Measurements from ENCODE around the gene VAMP5.
A peak's percentile ranks its signal among the peaks of the same experiment; 100 is the strongest.
"Not testable (repeated sequence)": the region's sequence is repeated elsewhere in the genome, so short reads cannot be mapped to it uniquely, and the experiment has no call there.

Gene VAMP5

DNA sequence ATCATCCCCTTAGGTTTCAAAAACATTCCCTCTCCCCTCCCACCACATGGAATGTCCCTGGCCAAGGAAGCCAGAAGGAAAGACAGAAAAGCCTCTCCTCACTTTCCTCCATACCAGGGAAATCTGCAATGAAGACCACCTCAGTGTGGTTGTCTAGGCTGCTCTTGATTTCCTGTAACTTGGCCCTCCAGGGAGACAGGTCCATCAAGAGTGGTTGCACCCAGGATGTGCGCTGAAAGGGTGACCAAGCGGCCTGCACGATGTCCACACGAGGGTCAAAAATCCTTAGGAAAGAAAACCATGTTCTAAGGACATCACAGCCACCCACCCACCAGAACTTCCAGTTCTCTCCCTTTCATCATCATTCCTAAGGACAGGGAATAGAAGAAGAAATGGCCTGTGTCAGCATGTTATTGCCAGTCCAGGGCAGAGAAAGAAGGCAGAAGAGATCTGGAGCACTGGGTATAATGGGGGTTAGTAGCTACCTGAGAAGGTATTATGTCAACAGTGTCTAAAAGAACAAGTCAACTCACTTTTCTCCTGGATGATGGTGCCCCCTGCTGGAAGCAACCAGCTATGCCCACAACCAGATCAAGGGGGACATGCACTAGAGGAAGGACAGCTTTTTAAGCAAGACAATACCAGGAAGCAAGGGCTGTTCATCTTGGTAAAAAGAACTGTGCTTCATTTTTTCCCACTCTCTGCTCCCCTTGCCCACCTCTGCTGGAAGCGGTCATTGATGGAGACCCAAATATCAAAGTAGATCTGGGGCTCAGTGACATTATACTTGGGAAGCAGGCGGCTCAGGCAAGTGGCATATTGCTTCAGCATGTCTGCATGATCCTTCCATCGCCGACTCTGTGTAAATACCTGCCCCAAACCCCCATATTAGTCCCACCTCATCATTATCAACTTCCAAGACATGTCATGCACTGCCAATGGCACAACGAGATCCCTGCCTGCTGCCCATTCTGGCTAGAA is 32.2 kb upstream of the VAMP5 start:
- peak; percentile 88 for DNase-seq

DNA sequence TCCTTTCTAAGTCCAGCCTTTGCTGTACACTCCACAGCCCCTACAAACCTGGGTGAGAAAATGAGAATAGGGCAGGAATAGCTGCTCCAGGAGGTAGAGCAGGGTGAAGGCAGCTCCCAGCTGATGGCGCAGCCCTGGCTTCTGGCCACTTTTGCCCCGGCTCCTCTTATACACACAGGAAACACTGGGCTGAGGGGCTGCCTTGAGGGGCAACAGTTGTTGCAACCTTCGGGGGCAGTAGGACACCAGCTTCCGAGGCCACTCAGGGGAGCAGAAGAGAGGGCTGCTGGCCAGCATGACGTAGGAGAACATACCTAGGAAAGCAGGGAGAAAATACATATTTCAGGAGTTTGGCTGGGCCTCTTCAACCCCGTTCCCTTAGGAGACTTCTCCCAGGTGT is 31.0 kb upstream of the VAMP5 start:
- no peak for DNase-seq

- DNase-seq: no peak
These were observed 29.1 kb upstream of the VAMP5 start for GRCh38 chr2:85554980-85555612.

GRCh38 chr2:85557130-85557529 is 27.1 kb upstream of the VAMP5 start:
- no peak for DNase-seq

DNA sequence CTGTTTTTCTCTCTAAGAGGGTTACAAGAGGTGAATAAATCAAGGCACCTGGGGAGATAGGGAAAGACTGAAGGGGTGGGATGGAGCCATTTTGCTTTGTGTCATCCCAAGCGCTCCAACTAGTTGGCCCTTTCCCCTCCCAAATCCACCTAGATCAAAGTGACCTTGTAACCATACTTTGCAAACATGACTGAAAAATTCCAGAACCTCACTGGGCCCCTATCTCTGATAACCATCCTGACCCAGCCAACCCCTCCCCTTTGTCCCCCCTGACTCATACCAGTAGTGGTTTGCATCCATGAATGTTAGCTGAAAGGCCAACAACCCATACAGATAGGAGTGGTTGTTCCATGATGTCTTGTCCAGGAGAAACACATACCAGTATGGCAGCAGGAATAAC is 26.1 kb upstream of the VAMP5 start:
- no peak for DNase-seq

GRCh38 chr2:85560403-85560726 is 23.9 kb upstream of the VAMP5 start:
- DNase-seq: not testable (repeated sequence)

- DNase-seq: no peak
These were observed 23.4 kb upstream of the VAMP5 start for GRCh38 chr2:85560812-85561279.

- DNase-seq: peak; percentile 97
These were observed 22.7 kb upstream of the VAMP5 start, which contains the start of gene GGCX for GRCh38 chr2:85561280-85562212. Gene GGCX (minus strand): TSS chr2:85561493. CDS start chr2:85561428, 65 bp downstream.

DNA sequence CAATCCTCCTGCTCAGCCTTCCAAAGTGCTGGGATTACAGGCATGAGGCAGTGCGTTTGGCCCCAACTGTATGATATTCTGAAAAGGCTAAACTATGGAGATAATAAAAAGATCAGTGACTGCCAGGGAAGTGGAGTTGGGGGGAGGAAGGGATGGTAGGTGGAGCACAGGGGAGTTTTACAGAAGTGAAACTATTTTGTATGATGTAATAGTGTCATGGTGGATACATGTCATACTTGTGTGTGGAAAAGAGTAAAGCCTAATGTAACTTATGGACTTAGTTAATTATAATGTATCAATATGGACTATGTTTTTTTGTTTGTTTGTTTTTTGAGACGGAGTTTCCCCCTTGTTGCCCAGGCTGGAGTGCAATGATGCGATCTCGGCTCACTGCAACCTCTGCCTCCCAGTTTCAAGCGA is 20.1 kb upstream of the VAMP5 start:
- DNase-seq: no peak

GRCh38 chr2:85566265-85566664 is 18.0 kb upstream of the VAMP5 start:
- DNase-seq: no peak

DNA sequence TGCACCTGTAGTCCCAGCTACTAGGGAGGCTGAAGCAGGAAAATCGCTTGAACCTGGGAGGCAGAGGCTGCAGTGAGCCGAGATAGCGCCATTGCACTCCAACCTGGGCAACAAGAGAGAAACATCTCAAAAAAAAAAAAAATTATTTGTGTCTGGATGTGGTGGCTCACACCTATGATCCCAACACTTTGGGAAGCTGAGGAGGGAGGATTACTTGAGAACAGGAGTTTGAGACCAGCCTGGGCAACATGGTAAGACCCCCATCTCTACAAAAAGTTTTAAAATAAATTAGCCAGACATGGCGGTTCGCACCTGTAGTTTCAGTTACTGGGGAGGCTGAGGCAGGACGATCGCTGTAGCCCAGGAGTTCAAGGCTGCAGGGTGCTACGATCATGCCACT is 8.5 kb upstream of the VAMP5 start:
- no peak for DNase-seq

- DNase-seq: no peak
These were observed 7.2 kb upstream of the VAMP5 start for GRCh38 chr2:85577063-85577385.

GRCh38 chr2:85577386-85578242 is 6.6 kb upstream of the VAMP5 start, which contains the start of gene VAMP8:
Gene VAMP8 (plus strand): TSS chr2:85577586. CDS start chr2:85577647, 61 bp downstream.
- peak; percentile 65 for DNase-seq

DNA sequence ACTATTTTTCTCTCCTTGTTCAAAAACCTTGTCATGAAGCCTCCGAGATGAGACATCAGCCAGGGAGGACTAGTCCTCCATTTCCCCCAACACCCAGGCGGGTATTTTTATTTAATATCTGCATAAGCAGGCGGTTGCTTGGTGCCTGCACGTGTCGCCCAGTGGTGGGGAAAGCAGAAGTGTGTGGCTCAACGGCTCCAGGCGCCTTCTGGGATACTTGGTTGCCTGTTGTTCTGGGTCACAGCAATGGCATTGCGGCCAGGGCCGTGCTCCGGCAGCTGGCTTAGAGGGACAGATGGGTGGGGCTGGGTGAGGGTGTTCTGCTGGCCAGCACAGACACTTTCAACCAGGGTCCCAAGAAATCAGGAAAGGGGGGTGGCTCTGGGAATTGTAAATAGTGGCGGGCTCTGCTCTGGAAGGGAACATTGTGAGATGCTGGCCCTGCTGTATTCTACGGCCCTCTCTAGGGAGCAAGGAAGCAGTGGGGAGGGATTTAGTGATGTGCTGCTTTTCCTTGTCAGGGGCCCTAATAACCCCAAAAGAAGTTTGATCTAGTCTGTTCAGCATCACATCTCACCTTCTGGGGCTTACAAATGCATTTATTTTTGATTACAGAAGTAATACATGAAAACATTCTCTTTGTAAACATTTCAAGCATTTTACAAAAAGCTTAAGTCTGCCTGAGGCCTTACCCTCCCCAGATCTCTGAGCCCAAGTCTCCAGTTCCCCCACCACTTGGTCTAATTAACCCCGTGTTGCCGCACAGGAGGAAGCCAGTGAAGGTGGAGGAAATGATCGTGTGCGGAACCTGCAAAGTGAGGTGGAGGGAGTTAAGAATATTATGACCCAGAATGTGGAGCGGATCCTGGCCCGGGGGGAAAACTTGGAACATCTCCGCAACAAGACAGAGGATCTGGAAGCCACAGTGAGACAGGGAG is 5.7 kb upstream of the VAMP5 start:
- DNase-seq: no peak

GRCh38 chr2:85579266-85579935 is 4.8 kb upstream of the VAMP5 start:
- no peak for DNase-seq

- no peak for DNase-seq
These were observed 4.0 kb upstream of the VAMP5 start for GRCh38 chr2:85580206-85580605.

GRCh38 chr2:85582492-85582891 is 1.7 kb upstream of the VAMP5 start:
- DNase-seq: no peak

GRCh38 chr2:85583667-85584353 is 421 bp upstream of the VAMP5 start:
- DNase-seq: no peak

Measured in activated T-cell treated with anti-CD3 and anti-CD28 coated beads, Interleukin-2, amount 50 U/mL, for 1 hour (primary cell).